Measurements from ENCODE around the gene HEPH.
"Not testable (repeated sequence)": the region's sequence is repeated elsewhere in the genome, so short reads cannot be mapped to it uniquely, and the experiment has no call there.

Gene HEPH

DNA sequence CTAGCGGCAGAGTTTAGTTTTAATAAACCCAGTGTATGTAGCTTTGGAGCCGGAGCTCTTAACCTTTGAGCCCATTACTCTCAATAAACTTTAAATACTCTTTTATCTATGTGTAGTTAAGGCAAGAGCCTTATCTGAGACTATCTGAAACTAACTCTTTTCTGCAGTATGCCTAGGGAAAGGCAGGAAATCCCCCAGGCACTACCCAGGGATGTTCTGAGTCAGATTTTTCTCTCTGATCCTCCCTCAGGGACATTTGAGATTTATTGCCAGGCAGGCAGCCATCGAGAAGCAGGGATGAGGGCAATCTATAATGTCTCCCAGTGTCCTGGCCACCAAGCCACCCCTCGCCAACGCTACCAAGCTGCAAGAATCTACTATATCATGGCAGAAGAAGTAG, 39.1 kb downstream of the HEPH start:
- no peak for DNase-seq

DNA sequence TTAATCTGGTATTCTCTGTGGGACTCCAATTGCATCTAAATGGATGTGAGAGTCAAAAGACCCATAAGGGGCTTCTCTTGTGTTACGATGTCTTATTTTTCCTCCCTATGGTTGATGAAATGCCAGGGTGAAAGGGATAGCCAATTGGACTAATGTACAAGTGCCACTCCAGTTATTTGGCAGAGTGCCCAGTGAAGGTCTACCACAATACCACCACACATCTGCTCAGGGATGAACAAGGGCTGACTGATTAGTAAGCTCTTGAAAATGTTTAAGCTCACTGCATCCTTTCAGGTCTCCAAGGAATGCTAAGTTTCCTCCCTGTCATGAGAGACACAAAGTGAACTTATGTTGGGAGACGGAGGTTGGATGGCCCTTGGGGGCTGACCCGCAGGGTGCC, 57.8 kb downstream of the HEPH start:
- DNase-seq = no peak

DNA sequence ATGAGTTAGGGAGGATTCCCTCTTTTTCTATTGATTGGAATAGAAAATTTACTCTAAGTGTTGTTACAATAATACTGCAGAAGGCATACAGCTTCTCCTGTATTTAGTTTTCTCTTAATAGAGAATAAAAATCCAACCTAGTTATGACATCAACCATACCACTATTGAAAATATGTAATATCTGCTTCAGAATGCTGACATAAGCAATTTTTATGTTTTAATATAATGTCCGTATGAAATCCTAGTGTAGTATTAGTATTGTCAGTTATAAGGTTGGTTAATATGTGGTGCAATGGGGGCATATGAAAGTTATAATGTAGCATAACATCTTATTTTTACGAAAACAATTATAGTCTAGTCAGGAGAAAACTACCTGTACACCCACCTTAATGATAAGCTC, 68.2 kb downstream of the HEPH start:
- no peak for DNase-seq

- no peak for DNase-seq
Measured at GRCh38 chrX:66233209-66233608, 69.2 kb downstream of the HEPH start.

GRCh38 chrX:66233904-66234303, 69.9 kb downstream of the HEPH start:
- not testable (repeated sequence) for DNase-seq

DNA sequence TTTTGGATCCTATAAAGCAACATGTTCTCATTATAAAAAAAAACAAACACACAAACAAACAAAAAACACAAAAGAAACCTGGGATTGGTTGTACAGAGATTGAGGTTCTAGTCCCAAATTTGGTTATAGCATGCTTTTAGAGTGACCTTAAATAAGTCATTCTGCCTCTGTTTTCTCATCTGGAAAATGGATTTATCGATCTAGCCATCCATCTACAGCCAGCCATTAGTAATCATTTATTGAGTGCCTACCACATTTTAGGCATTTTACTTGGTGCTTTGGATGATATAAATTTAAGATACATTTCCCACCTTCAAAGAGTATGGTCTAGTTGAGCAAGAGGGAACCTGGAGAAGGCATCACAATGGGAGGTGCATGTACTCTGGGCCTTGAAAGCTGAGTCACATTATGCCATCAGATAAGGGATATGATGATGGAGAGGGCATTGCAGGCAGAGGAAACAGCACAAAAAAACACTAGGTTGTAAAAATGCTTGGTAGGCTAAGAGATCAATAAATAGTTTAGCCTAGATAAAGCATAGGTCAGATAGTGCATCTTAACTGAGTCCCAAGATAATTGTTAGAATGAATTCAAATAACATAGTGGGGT, 91.4 kb downstream of the HEPH start:
- no peak for DNase-seq

GRCh38 chrX:66262807-66263206, 98.8 kb downstream of the HEPH start:
- DNase-seq = no peak
